Measurements from ENCODE around the gene ACSM3. TPM values are rescaled to one million over a fixed set of nuclear protein-coding genes. Genes with fewer than 3 reads are reported as not detected.
A peak's percentile ranks its signal among the peaks of the same experiment; 100 is the strongest.
"Not testable (repeated sequence)": the region's sequence is repeated elsewhere in the genome, so short reads cannot be mapped to it uniquely, and the experiment has no call there.

ACSM3 gene, protein sequence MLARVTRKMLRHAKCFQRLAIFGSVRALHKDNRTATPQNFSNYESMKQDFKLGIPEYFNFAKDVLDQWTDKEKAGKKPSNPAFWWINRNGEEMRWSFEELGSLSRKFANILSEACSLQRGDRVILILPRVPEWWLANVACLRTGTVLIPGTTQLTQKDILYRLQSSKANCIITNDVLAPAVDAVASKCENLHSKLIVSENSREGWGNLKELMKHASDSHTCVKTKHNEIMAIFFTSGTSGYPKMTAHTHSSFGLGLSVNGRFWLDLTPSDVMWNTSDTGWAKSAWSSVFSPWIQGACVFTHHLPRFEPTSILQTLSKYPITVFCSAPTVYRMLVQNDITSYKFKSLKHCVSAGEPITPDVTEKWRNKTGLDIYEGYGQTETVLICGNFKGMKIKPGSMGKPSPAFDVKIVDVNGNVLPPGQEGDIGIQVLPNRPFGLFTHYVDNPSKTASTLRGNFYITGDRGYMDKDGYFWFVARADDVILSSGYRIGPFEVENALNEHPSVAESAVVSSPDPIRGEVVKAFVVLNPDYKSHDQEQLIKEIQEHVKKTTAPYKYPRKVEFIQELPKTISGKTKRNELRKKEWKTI
- polyA plus RNA-seq (2014; cell fraction: cytosol; rRNA removed): 0.08 and 3.8 TPM in 2 replicates
- 0.53 TPM in 1 of 2 replicates, not detected in the other for polyA plus RNA-seq (2014; cell fraction: nucleus; rRNA removed)

DNA sequence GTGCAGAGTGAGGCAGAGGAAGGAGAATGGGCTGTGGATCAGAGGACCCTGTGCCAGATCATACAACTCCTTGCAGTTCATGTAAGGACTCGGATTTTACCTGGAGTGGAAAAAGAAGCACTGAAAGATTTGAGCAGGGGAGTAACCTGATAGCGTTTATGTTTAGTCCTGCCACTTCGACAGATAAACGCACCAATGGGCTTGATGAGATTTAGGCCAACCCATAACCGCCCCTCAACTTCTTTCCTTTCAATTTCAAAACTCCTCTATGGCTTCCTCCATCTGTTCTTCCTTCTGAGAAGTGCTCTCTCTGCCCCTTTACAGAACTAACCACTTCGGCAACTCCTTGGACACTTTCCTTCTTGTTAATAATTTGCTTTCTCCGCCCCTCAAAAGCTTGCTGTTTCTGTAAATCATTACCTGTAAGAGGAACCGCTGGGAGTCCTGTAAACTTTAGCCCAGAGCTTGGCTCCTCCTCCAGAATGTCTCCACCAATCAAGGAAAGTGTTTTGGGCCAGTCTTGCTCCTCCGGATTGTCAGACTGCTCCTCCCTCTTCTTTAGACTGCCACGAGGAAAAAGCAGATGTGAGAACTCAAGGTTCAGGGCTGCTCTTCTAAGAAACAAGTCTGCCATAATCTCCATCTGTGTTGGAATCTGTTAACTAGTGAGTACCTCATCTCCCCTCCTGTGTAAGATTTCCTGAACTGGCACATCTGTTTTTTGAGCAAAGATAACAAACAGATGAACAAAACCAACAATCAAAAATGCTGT, at the start of gene ACSM3:
Gene ACSM3, plus strand, starts transcription at position 554 of the 772 bp plus-strand sequence. CDS start 6,021 bp downstream, outside the sequence.
- peak; percentile 5 for DNase-seq (ENCODE audit: low spot score)

GRCh38 chr16:20717718-20718117, 46.1 kb upstream of the ACSM3 start:
- not testable (repeated sequence) for DNase-seq (ENCODE audit: low spot score)

- DNase-seq (ENCODE audit: low spot score): no peak
These were observed 43.6 kb upstream of the ACSM3 start for GRCh38 chr16:20720251-20720650.

DNA sequence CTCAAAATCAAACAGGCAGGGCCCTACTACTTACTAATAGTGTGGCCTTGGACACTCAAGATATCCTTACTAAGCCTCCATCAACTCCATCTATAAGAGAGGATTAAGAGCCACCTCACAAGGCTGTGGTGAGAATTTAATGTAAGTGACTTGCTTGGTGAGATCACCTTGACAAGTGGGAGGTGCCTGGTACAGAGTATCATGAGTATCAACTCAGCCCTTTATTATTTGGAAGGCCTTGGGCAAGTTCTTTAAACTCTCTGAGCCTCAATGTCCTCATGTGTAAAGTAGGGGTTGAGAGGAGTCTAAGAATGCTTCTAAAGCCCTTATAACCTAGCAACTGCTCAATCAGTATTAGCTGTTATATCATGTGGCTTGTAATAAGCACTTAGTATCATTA, 37.2 kb upstream of the ACSM3 start:
- DNase-seq (ENCODE audit: low spot score): no peak

DNA sequence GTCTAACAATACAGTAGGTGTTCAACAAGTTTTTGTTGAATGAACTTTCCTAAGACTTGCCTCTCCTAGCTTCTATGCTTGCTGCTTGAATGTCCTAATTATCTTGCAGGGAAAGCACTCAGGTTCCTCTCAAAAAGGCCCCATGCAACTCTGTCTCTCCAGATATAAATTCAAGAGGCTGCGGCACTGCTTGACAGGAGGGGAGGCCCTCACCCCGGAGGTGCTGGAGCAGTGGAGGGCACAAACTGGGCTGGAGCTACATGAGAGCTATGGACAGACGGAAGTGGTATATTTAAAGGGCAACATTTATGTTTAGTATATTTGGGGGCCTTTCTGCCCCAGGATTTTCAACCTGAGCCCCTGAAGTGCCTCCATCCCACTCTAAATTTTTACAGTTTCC, 36.6 kb upstream of the ACSM3 start:
- no peak for DNase-seq (ENCODE audit: low spot score)

GRCh38 chr16:20729141-20729540, 34.7 kb upstream of the ACSM3 start:
- DNase-seq (ENCODE audit: low spot score): no peak

DNA sequence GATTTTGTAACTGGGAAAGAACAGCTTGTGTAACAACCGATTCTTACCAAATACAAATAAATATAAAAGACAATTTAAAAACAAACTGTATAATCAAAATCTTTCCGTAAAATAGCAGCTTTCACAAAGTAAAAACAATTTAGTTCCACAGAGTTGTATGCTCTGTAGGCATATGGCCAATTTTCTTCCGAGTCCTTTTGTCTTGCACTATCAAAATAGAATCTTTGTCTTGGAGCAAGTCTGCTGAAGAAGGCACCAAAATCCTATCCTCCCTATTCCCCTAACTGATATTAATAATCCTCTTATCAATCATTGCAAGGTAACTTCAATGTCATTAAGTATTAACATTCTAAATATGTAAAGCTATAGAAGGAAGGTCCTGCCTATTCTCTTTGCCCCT, 29.8 kb upstream of the ACSM3 start:
- DNase-seq (ENCODE audit: low spot score): no peak

GRCh38 chr16:20734782-20735181, 29.0 kb upstream of the ACSM3 start:
- DNase-seq (ENCODE audit: low spot score): no peak

DNA sequence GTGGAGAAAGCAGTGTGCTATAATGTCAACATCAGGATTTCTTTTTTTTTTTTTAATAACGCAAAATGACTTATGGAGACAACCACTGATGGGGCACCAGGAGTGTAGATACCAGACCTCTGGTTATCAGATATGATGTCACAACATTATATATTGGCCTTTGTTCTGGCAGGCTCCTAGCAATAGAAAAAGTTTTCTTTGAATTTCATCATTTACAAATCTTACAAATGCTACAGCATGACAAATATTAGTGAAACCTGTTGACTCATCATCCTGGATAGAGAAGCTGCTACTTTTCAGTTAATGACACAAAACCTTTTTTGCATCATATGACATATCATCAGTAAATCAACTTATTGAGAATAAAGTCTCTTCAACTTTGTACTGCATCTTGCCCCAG, 28.3 kb upstream of the ACSM3 start:
- no peak for DNase-seq (ENCODE audit: low spot score)

DNA sequence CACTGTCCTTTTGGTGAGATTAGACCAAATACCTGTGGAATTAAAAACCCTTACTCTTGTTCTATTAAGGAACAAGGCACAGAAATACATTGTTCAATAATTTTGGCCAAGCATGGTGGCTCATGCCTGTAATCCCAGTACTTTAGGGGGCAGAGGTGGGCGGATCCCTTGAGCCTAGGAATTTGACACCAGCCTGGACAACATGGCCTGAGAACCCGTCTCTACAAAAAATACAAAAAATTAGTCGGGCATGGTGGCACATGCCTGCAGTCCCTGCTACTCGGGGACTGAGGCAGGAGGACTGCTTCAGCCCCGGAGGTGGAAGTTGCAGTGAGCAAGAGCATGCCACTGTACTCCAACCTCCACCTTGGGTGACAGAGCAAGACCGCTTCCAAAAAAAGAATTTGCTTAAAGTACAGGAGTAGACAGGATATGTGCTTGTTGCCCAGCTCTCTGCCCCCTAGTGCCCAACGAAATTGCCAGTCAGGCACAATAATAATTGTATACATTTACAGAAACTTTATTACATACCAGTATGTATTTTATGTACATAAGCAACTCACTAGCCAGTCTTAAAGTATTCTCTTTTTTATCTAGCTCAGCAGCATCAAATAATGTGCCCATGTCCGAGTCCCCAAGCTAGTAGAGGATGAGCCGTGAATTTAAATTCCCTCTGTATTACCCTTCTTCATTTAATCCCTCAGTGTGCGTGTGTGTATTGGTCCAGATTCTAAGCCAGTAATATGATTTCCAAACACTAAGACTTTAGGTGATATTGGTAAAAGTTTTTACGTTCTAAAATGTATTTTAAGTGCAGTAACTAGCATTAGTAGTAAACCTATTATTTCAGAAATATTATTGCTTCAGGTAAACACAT, 23.6 kb upstream of the ACSM3 start:
- DNase-seq (ENCODE audit: low spot score): no peak

DNA sequence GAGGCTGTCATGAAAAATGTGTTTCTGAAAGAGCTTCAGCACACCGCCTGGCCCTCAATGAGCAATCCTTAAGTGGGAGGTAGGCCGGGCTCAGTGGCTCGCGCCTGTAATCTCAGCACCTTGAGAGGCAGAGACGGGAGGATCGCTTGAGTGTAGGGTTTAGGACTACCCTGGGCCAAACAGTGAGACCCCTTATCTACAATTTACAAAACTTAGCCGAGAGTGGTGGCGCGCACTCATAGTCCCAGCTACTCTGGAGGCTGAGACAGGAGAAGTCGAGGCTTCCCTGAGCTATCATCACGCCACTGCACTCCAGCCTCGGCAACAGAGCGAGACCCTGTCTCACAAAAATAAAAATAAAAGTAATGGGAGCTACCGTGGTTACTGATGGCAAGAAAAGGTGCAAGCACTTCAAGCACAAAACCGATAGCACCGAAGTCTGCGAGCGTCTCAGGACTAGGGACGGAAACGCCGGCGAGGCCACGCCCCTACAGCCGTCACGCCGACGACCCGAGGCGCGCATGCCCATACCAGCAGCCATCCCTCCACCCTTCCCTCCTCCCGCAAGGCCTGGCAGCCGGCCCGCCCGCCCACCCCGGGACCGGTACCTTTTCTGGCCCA, 22.8 kb upstream of the ACSM3 start:
- peak; percentile 75 for DNase-seq (ENCODE audit: low spot score)

DNA sequence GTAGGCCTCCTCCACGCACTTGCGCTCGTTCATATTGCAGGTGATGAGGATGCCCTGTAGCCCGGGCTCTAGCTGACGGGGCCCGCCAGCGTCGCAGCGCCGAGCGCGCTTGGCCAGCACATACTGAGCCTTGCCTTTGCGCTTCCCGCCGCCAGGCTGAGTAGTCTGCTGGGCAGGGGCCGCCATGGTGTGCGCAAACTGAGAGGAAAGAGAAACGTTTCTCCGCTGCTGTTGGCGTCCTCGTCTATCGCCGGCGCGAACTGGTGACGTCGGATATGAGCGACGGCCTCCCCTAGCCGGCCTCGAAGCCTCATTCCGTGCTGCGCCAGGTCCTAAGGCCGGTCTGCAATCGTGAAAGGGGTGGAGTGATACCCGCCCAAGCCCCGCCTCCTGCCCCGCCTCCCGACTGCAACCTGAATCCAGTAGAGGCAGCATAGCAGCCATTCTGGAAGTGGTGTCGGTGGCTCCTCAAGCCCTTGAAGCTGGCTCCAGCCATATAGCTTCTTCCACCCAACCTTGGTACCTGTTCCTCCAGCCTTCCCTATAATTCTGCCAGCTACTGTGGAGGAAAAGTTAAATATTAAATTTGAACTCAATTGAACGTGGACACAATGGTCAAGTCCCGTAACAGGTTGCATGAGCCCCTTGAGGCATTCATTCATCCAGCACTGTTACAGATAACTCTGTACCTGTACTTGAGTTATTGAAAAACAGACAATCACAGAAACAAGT, 22.1 kb upstream of the ACSM3 start, which contains the start of gene THUMPD1:
Gene THUMPD1, minus strand, starts transcription at position 265 of the 732 bp plus-strand sequence. Its CDS starts 79 bp downstream, at position 186.
- DNase-seq (ENCODE audit: low spot score): peak; percentile 93

- DNase-seq (ENCODE audit: low spot score): no peak
These were observed 20.2 kb upstream of the ACSM3 start for GRCh38 chr16:20743591-20743990.

DNA sequence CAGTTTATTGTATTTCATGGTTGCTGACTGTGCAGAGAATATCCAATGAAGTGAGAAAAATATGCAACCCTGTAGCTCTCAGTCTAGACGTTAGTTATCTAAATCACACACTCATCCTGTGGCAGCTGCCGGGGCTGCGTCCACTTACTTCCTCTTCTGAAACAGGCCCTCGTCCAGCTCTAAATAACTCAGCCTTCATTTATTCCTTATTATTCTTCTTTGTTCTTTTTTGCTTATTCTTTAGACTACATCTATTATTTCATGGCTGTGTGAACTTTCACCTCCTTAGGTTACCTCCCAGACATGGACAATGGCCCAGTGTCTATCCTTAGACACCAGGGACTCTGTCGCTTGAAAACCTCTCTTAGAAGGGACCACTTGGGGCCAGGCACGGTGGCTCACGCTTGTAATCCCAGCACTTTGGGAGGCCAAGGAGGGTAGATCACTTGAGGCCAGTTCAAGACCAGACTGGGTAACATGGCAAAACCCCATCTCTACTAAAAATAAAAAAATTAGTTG, 18.8 kb upstream of the ACSM3 start:
- DNase-seq (ENCODE audit: low spot score): no peak

DNA sequence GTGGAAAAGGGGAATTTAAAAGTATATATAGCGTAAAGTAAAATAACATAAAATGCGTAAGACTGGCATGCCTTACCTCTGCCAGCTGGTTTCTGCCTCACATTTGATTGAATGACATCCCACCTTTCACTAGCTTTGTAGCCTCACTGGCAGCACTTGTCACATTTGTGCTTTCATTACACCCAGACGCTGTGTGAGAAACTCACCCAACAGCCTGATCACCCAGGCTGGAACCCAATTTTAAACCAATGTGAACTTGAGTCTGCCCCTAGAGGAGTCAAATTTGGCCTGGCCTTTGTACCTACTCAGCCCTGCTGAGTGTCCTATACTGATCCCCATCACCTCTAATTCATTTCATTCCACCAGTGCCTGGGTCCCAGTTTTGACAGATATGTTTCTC, 17.4 kb upstream of the ACSM3 start:
- DNase-seq (ENCODE audit: low spot score): no peak

- no peak for DNase-seq (ENCODE audit: low spot score)
These were observed 16.6 kb upstream of the ACSM3 start for GRCh38 chr16:20747030-20747816.

DNA sequence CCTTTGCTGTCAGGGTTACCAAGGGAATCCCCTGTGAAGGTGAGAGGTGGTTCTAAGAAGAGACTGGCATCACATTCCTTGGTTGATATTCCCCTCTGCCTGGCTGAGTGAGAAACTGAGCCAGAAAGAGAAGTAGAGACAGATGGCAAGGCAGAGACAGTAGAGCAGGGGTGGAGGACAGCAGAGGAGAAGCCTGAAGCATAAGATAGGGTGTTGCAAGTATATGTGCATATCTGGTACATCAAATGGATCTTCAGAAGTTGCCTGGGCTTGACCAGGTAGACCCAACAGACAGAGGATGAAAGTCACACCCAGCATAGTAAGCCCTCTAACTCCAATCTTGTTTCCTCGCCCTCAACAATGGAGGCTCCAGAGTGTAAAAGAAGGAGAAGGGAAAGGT, 14.3 kb upstream of the ACSM3 start:
- no peak for DNase-seq (ENCODE audit: low spot score)

GRCh38 chr16:20750558-20750957, 13.3 kb upstream of the ACSM3 start:
- no peak for DNase-seq (ENCODE audit: low spot score)

DNA sequence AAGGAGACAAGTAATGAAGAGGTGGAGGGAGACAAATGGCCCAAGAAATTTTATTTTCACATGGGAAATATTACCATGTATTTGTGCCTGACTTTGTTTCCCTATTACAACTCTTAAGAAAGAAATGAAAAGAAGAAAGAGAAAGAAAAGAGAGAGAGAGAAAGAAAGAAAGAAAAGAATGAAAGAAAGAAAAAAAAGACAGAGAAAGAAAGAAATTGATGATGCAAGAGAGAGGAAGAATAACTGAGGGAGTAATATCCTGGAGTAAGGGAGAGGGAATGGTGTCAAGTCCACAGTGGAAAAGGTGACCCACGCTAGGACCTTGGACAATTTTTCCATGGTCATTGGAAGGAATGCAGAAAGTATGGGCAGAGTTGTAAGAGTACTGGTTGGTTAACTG, 10.1 kb upstream of the ACSM3 start:
- no peak for DNase-seq (ENCODE audit: low spot score)
